ENCODE measurements around the gene PHLDB3. TPM values are rescaled to one million over a fixed set of nuclear protein-coding genes. Genes with fewer than 3 reads are reported as not detected.

PHLDB3 gene
- total and polyA plus RNA-seq, 2 of the 13 experiments (the other 11 are each of a cell fraction or from before 2014, with no cell fraction given) = 11.3 to 14.5 TPM

GRCh38 chr19:43450545-43450997 is 54.0 kb downstream of the PHLDB3 start:
- FAIRE-seq = no peak
- in situ Hi-C loops (cut with HindIII; ENCODE audit: extremely low pct_ligation_motif_present, low pct_unique_long_range_greater_than_20kb) = no loop called here
- H3K9me3 ChIP-seq (ENCODE audit: low read length) = no peaks in the 10 kb centered on the region
- intact Hi-C loops (cut with micrococcal nuclease; ENCODE audit: unreplicated experiment) = no loop called here
- no peak overlapping the region for H2AFZ ChIP-seq (ENCODE audit: low read length)
- ATAC-seq = no peak
- H3K4me2 ChIP-seq (ENCODE audit: low read depth, low read length) = no peak overlapping the region
- DNase-seq (ENCODE audit: low spot score) = no peak
- H3K27ac ChIP-seq (ENCODE audit: extremely low read length, insufficient read depth, low read length) = no peak overlapping the region
- ChIA-PET CTCF (ENCODE audit: low intra/inter-chr PET ratio, low total read pairs) (interaction anchor here (1.4 kb wide), 1 partner anchor 67 kb away, joined by 4 read pairs; no protein-coding TSS in a partner anchor), POLR2A (no interaction called here)
- H4K20me1 ChIP-seq (ENCODE audit: insufficient read depth, low read length) = no peaks in the 10 kb centered on the region
- 52% methylated on average over 1 of the region's 2 CpGs for WGBS (ENCODE audit: low lambda C conversion rate)
- H3K9ac ChIP-seq (ENCODE audit: insufficient read depth, low read depth, low read length) = no peak overlapping the region
- TF ChIP-seq TARDBP (CRISPR knock-in tag; IDR thresholded peaks at IDR 0.05) (no peak), MAFK (conservative IDR thresholded peaks at IDR 0.05 in 1 of 2, IDR thresholded peaks at IDR 0.05 in 1 of 2; ENCODE audit: low read length in 2 of 2) (peak; percentile 72 to 91), FUBP1 (CRISPR knock-in tag; IDR thresholded peaks at IDR 0.05; ENCODE audit: borderline replicate concordance) (no peak), MYC (CRISPR knock-in tag; IDR thresholded peaks at IDR 0.05; ENCODE audit: borderline replicate concordance) (no peak), MAFF (IDR thresholded peaks at IDR 0.05; ENCODE audit: low read depth, low read length) (peak; percentile 77), ZSCAN12 (CRISPR knock-in tag; IDR thresholded peaks at IDR 0.05) (no peak), EZH2 (conservative IDR thresholded peaks at IDR 0.05; ENCODE audit: low read depth, low read length) (no peak), ZNF776 (CRISPR knock-in tag; IDR thresholded peaks at IDR 0.05) (no peak)
- H3K36me3 ChIP-seq (replicated peaks in 1 of 2; ENCODE audit: control insufficient read depth in 1 of 2, insufficient read depth in 2 of 2, low read length in 2 of 2) = no peaks in the 10 kb centered on the region
- no peak overlapping the region for H3K4me3 ChIP-seq (replicated peaks in 1 of 3; ENCODE audit: insufficient read depth in 1 of 3, low read depth in 2 of 3, low read length in 3 of 3)
- H3K79me2 ChIP-seq (ENCODE audit: insufficient read depth, low read length) = no peaks in the 10 kb centered on the region
- H3K4me1 ChIP-seq (ENCODE audit: insufficient read depth, low read length) = peaks cover 13% of the 10 kb centered on the region; the same call in 1 of the 2 replicates
- BruUV-seq (replicated peaks) = no TSS peak
- H3K27me3 ChIP-seq (ENCODE audit: control insufficient read depth in 1 of 2, insufficient read depth in 2 of 2, low read length in 2 of 2) = no peaks in the 10 kb centered on the region
